SU-DHL-6 (cell line): ENCODE results near the gene PARP2.

Experiments used
- H2AFZ ChIP-seq: fragments of 200-600 bp; sonication (generic); 2 replicates; pipeline ENCODE4 v1.6.1; 2014; ENCODE audit warnings: low read depth, mild to moderate bottlenecking, moderate library complexity, mixed read lengths, antibody characterized with exemption, low read length; ENCODE audit not compliant: severe bottlenecking
- H3F3A ChIP-seq: fragments of 200-600 bp; shearing (Covaris generic); 2 replicates; pipeline ENCODE4 v1.6.0; 2016; ENCODE audit warnings: antibody characterized with exemption, mild to moderate bottlenecking; ENCODE audit not compliant: insufficient read depth
- H3K27ac ChIP-seq: fragments of 200-600 bp; sonication (generic); 2 replicates; pipeline ENCODE4 v1.5.1; 2016; ENCODE audit warnings: low read depth, mild to moderate bottlenecking, low read length, moderate library complexity, mixed read lengths
- H3K27me3 ChIP-seq: fragments of 200-600 bp; sonication (generic), shearing (Covaris generic); 2 replicates; pipeline ENCODE4 v1.6.0; 2014; ENCODE audit warnings: mild to moderate bottlenecking, low read length
- H3K36me3 ChIP-seq: fragments of 200-600 bp; sonication (generic); 2 replicates; pipeline ENCODE4 v1.6.1; 2014; ENCODE audit warnings: mild to moderate bottlenecking, low read length, mixed read lengths
- H3K4me2 ChIP-seq: fragments of 300-600, 200-600 bp; shearing (Covaris generic), sonication (generic); 2 replicates; pipeline ENCODE4 v1.6.0; 2014; ENCODE audit warnings: low read length, low read depth, mild to moderate bottlenecking; ENCODE audit not compliant: poor library complexity, severe bottlenecking
- H3K4me3 ChIP-seq: fragments of 200-600 bp; sonication (generic); 2 replicates; pipeline ENCODE4 v1.5.1; 2014; ENCODE audit warnings: antibody characterized with exemption, low read length, mild to moderate bottlenecking, mixed read lengths; ENCODE audit not compliant: insufficient read depth, poor library complexity, severe bottlenecking
- H3K79me2 ChIP-seq: fragments of 200-600 bp; sonication (generic); 2 replicates; pipeline ENCODE4 v1.6.1; 2014; ENCODE audit warnings: mild to moderate bottlenecking, low read length, moderate library complexity; ENCODE audit not compliant: insufficient read depth
- H3K9ac ChIP-seq: fragments of 200-600 bp; sonication (generic); 2 replicates; pipeline ENCODE4 v1.7.0; 2014; ENCODE audit warnings: mild to moderate bottlenecking, low read length
- H3K9me2 ChIP-seq: fragments of 200-600 bp; sonication (generic); replicated peaks from 2 replicates; pipeline ENCODE4 v1.6.1; 2014; ENCODE audit warnings: low read length; ENCODE audit not compliant: insufficient read depth
- H3K9me3 ChIP-seq: fragments of 200-600 bp; sonication (generic); 2 replicates; pipeline ENCODE4 v1.6.1; 2014; ENCODE audit warnings: low read length, mixed read lengths; ENCODE audit not compliant: insufficient read depth
- H4K20me1 ChIP-seq: fragments of 200-600 bp; sonication (generic); 2 replicates; pipeline ENCODE4 v1.6.1; 2014; ENCODE audit warnings: low read depth, mild to moderate bottlenecking, antibody characterized with exemption, low read length, moderate library complexity, mixed read lengths
- EZH2phosphoT487 ChIP-seq: fragments of 200-600 bp; sonication (generic), shearing (Covaris generic); conservative IDR thresholded peaks from 2 replicates; pipeline ENCODE4 v1.6.1; 2018; ENCODE audit warnings: mild to moderate bottlenecking, antibody characterized with exemption, low read length, moderate library complexity, mixed read lengths
- TF ChIP-seq, protein P1 (sequence below): fragments of 200-600 bp; sonication (generic); IDR thresholded peaks from one replicate; pipeline ENCODE4 v1.5.1; 2017; ENCODE audit warnings: antibody characterized with exemption, mild to moderate bottlenecking, low read length, moderate library complexity; ENCODE audit not compliant: insufficient read depth, poor library complexity, severe bottlenecking

The PARP2 gene

DNA sequence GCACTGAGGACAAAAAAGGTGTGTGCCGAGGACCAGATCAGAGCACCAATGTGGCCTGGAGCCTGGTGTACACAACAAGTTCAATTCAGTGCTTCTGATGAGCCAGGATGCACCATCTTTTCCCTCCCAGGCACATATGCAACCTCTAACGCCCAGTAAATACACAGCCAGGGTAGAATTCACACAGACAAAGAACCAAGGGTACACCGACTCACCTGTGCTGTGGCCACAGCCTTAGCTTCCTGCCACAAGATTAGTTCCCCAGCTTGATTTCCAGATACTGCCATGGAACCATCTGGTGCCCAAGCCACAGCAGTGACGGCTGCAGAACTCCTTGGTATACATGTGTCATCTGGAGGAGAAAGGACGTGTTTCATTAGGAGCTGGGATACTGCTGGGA, 29.4 kb downstream of the PARP2 start:
- Histone ChIP-seq H3K9me3 (no peaks in the 10 kb centered on the region), H3K79me2 (no peaks in the 10 kb centered on the region), H3F3A (no peaks in the 10 kb centered on the region), H3K4me3 (no peak overlapping the region), H3K27me3 (no peaks in the 10 kb centered on the region), H3K4me2 (no peak overlapping the region), H3K27ac (no peak overlapping the region), H4K20me1 (no peaks in the 10 kb centered on the region), H3K36me3 (peaks cover 3% of the 10 kb centered on the region; the same call in 1 of the 2 replicates), H2AFZ (no peak overlapping the region), H3K9ac (no peak overlapping the region), H3K9me2 (no peaks in the 10 kb centered on the region)
- TF ChIP-seq, protein P1, sequence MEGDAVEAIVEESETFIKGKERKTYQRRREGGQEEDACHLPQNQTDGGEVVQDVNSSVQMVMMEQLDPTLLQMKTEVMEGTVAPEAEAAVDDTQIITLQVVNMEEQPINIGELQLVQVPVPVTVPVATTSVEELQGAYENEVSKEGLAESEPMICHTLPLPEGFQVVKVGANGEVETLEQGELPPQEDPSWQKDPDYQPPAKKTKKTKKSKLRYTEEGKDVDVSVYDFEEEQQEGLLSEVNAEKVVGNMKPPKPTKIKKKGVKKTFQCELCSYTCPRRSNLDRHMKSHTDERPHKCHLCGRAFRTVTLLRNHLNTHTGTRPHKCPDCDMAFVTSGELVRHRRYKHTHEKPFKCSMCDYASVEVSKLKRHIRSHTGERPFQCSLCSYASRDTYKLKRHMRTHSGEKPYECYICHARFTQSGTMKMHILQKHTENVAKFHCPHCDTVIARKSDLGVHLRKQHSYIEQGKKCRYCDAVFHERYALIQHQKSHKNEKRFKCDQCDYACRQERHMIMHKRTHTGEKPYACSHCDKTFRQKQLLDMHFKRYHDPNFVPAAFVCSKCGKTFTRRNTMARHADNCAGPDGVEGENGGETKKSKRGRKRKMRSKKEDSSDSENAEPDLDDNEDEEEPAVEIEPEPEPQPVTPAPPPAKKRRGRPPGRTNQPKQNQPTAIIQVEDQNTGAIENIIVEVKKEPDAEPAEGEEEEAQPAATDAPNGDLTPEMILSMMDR = no peak
- TF ChIP-seq EZH2phosphoT487 = no peak

DNA sequence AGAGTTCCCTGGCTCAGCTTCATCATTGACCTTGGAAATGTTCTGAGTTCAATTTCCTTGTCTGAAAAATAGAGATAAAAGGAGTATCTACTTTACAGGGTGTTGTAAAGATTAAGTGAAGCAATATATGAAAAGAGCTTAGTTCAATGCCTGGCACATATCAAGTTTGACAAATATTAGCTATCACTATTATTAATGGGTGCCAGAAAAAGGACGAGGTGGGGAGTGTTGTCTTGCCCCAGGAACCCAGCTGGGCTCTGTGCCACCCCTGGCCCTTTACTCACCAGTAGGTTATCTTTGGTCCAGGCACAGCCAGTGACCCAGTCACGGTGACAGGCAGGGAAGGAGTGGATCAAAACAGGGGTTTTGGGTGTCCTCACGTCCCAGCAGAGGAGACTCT, 32.0 kb downstream of the PARP2 start:
- no peaks in the 10 kb centered on the region for H3K79me2 ChIP-seq
- no peaks in the 10 kb centered on the region for H3K9me3 ChIP-seq
- H3K9ac ChIP-seq = no peak overlapping the region
- TF ChIP-seq EZH2phosphoT487 = no peak
- TF ChIP-seq, protein P1 = no peak
- no peak overlapping the region for H3K4me3 ChIP-seq
- H4K20me1 ChIP-seq = no peaks in the 10 kb centered on the region
- no peaks in the 10 kb centered on the region for H3F3A ChIP-seq
- no peaks in the 10 kb centered on the region for H3K27me3 ChIP-seq
- H3K36me3 ChIP-seq = no peaks in the 10 kb centered on the region
- no peaks in the 10 kb centered on the region for H3K9me2 ChIP-seq
- H3K27ac ChIP-seq = no peak overlapping the region
- H2AFZ ChIP-seq = no peak overlapping the region
- H3K4me2 ChIP-seq = no peak overlapping the region

DNA sequence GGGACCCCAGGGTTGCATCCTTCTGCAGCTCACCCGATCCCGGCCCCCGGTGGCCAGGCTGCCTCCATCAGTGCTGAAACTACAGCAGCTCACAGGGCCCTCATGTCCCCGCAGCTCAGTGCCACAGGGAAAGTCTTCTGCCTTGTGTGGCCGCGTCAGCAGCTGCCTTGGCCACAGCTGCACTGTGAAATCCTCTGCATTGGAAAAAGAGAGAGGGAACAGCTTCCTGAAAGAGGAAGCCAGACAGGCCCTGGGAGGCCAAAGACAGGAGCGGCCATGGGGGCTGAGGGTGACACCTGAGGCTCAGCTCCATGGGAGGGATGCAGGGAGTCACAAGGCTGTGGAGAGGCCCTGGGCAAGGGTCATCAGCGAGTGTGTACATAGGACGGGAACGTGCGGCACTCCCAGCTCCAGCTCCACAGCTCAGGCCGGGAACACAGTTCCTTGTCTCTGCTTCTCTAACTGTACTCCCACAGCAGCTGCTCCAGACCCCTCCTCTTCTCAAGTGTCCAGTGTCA, 32.7 kb downstream of the PARP2 start:
- H3K4me2 ChIP-seq = no peak overlapping the region
- no peak overlapping the region for H3K9ac ChIP-seq
- no peaks in the 10 kb centered on the region for H3K79me2 ChIP-seq
- H3K27ac ChIP-seq = no peak overlapping the region
- H3K9me2 ChIP-seq = no peaks in the 10 kb centered on the region
- TF ChIP-seq, protein P1 = no peak
- no peak for TF ChIP-seq EZH2phosphoT487
- H3K9me3 ChIP-seq = no peaks in the 10 kb centered on the region
- H3F3A ChIP-seq = no peaks in the 10 kb centered on the region
- H3K27me3 ChIP-seq = no peaks in the 10 kb centered on the region
- no peaks in the 10 kb centered on the region for H3K36me3 ChIP-seq
- H3K4me3 ChIP-seq = no peak overlapping the region
- no peak overlapping the region for H2AFZ ChIP-seq
- no peaks in the 10 kb centered on the region for H4K20me1 ChIP-seq
